Spleen (tissue), 11 donors: ENCODE data around the gene RAB33B. TPM values are rescaled to one million over a fixed set of nuclear protein-coding genes. Genes with fewer than 3 reads are reported as not detected.
"Not testable (repeated sequence)": the region's sequence is repeated elsewhere in the genome, so short reads cannot be mapped to it uniquely, and the experiment has no call there.

ENCODE experiments used
- DNase-seq: peaks from one replicate; pipeline ENCODE4 v3.0.0-alpha.2; 2020
- H3K27ac ChIP-seq, 8 donors: fragments of 200-600 bp; sonication (generic) in 7 of 8; 1 replicate in 4 of 8; 2 replicates in 4 of 8; pipeline versions ENCODE4 v1.5.0 to v1.8.0; 2016 to 2021; ENCODE audit warnings: inconsistent platforms in 4 of 8, mild to moderate bottlenecking in 4 of 8, moderate library complexity in 1 of 8
- H3K27me3 ChIP-seq, 7 donors: fragments of 200-600 bp; sonication (generic) in 6 of 7; replicated peaks in 1 of 7; 1 replicate in 4 of 7; 2 replicates in 3 of 7; pipeline versions ENCODE4 v1.5.0 to v1.8.0; 2016 to 2021; ENCODE audit warnings: inconsistent platforms in 3 of 7, mild to moderate bottlenecking in 1 of 7
- H3K36me3 ChIP-seq, 6 donors: fragments of 200-600 bp; sonication (generic) in 5 of 6; 1 replicate in 4 of 6; 2 replicates in 2 of 6; pipeline versions ENCODE4 v1.5.0 to v1.8.0; 2016 to 2021; ENCODE audit warnings: inconsistent platforms in 2 of 6
- H3K4me1 ChIP-seq, 6 donors: fragments of 200-600 bp; sonication (generic) in 5 of 6; 1 replicate in 3 of 6; 2 replicates in 3 of 6; pipeline versions ENCODE4 v1.5.0 to v1.8.0; 2016 to 2021; ENCODE audit warnings: inconsistent platforms in 3 of 6
- H3K4me3 ChIP-seq, 8 donors: fragments of 200-600 bp; sonication (generic) in 7 of 8; 1 replicate in 4 of 8; 2 replicates in 4 of 8; pipeline versions ENCODE4 v1.5.0 to v1.8.0; 2016 to 2021; ENCODE audit warnings: inconsistent platforms in 4 of 8, mild to moderate bottlenecking in 4 of 8, moderate library complexity in 2 of 8
- H3K9me3 ChIP-seq, 8 donors: fragments of 200-600 bp; sonication (generic) in 7 of 8; 1 replicate in 4 of 8; 2 replicates in 4 of 8; pipeline versions ENCODE4 v1.5.0 to v1.8.0; 2016 to 2021; ENCODE audit warnings: inconsistent platforms in 4 of 8
- CTCF ChIP-seq, 11 experiments: fragments of 200-600 bp in 7 of 11; fragments of 450-650 bp in 4 of 11; sonication (generic) in 4 of 11; IDR thresholded peaks in 8 of 11; conservative IDR thresholded peaks in 3 of 11; 1 replicate in 7 of 11; 2 replicates in 4 of 11; pipeline versions ENCODE4 v1.4.0 to v1.8.0; 2016 to 2021; ENCODE audit warnings: antibody characterized with exemption in 11 of 11, inconsistent platforms in 4 of 11, mild to moderate bottlenecking in 1 of 11
- POLR2A ChIP-seq, 3 donors: fragments of 450-650 bp; IDR thresholded peaks; one replicate each; pipeline ENCODE4 v1.5.1; 2017; ENCODE audit warnings: antibody characterized with exemption in 3 of 3, mild to moderate bottlenecking in 1 of 3
- POLR2AphosphoS5 ChIP-seq, 3 donors: sonication (generic); formaldehyde crosslinking; IDR thresholded peaks; one replicate each; pipeline ENCODE4 v1.5.1; 2017; ENCODE audit warnings: antibody characterized with exemption in 3 of 3
- WGBS, 5 donors: extraction: QIAGEN DNeasy Blood & Tissue Kit in 3 of 5; methylation state at CpG; one replicate each; pipeline versions ENCODE4 v1.1.5 to v1.1.7; 2013 to 2018; 5-methylcytosine and 5-hydroxymethylcytosine counted together
- intact Hi-C: fragments of 100-400 bp; cut with DNase I; formaldehyde crosslinking; loops from one replicate; pipeline ENCODE4 v1.15.0; 2023; ENCODE audit warnings: low total_unique reads
- polyA plus RNA-seq, 3 donors: library from polyadenylated mRNA; stranded (reverse); fragments of 200-250 nt; gene quantifications; one replicate each; pipeline ENCODE4 v1.2.1, GENCODE V29; 2013
- total RNA-seq, 7 donors: library from RNA; depleted of rRNA in 3 of 7; stranded (reverse); fragments of >200 nt in 3 of 7; fragmentation: NEBNext Ultra II Directional in 4 of 7; extraction: Animal tissue kit (Norgen Biotek cat#: 25700) in 4 of 7; gene quantifications; one replicate each; pipeline versions ENCODE4 v1.1.0 to v1.2.1, GENCODE V29; 2016 to 2021
- donor health status: healthy with polysubstance abuse.
- donor health status: DM: no; HTN: no; CAD: no; lungs with moderate emphysema.
- donor health status: DM: no; HTN: no; CAD: no.
- donor health status: Bipolar disorder and iron deficiency.
- donor health status: healthy.
- donor health status: DM: no; HTN: no; CAD: no.
- donor health status: DM: yes; HTN: yes; CAD: no.

The RAB33B gene
- total and polyA plus RNA-seq, 10 donors = 3.3 to 12.4 (median 9.0) TPM

GRCh38 chr4:139461022-139461628 is 7.2 kb downstream of the RAB33B start:
- no peak for DNase-seq
- peaks cover 5 to 59% (median 32%) of the 10 kb centered on the region in 6 donors for H3K4me1 ChIP-seq
- H3K9me3 ChIP-seq = peaks cover 0 to 4% (median 0%) of the 10 kb centered on the region in 8 donors
- H3K4me3 ChIP-seq = no peak overlapping the region
- intact Hi-C loops = no loop called here
- WGBS, 5 donors = 64 to 91% (median 71%) methylated on average over 5 of the region's 5 CpGs
- peaks cover 0 to 18% (median 0%) of the 10 kb centered on the region in 6 donors for H3K36me3 ChIP-seq
- no peak overlapping the region for H3K27ac ChIP-seq
- H3K27me3 ChIP-seq = no peaks in the 10 kb centered on the region
- no peak for TF ChIP-seq POLR2AphosphoS5 (IDR thresholded peaks at IDR 0.05)
- no peak for TF ChIP-seq CTCF (IDR thresholded peaks at IDR 0.05 in 8 of 11, conservative IDR thresholded peaks at IDR 0.05 in 3 of 11)
- no peak for TF ChIP-seq POLR2A (IDR thresholded peaks at IDR 0.05)

GRCh38 chr4:139464512-139464911 is 10.6 kb downstream of the RAB33B start:
- Histone ChIP-seq H3K4me1 (peaks cover 0 to 28% (median 5%) of the 10 kb centered on the region in 6 donors), H3K9me3 (peaks cover 0 to 24% (median 18%) of the 10 kb centered on the region in 8 donors), H3K36me3 (peaks cover 0 to 25% (median 0%) of the 10 kb centered on the region in 6 donors)
- DNase-seq, H3K27me3 ChIP-seq, H3K4me3 ChIP-seq, H3K27ac ChIP-seq, intact Hi-C loops: not testable (repeated sequence)
- WGBS, 5 donors = 96 to 99% (median 97%) methylated on average over 5 of the region's 5 CpGs

- no peak for DNase-seq
- H3K4me1 ChIP-seq = peaks cover 0 to 25% (median 5%) of the 10 kb centered on the region in 6 donors
- TF ChIP-seq CTCF (IDR thresholded peaks at IDR 0.05 in 8 of 11, conservative IDR thresholded peaks at IDR 0.05 in 3 of 11) (no peak), POLR2A (IDR thresholded peaks at IDR 0.05) (no peak), POLR2AphosphoS5 (IDR thresholded peaks at IDR 0.05) (no peak)
- intact Hi-C loops = no loop called here
- no peak overlapping the region for H3K27ac ChIP-seq
- H3K4me3 ChIP-seq = no peak overlapping the region
- peaks cover 0 to 24% (median 18%) of the 10 kb centered on the region in 8 donors for H3K9me3 ChIP-seq
- peaks cover 0 to 21% (median 0%) of the 10 kb centered on the region in 6 donors for H3K36me3 ChIP-seq
- 71 to 94% (median 73%) methylated on average over 4 of the region's 4 CpGs for WGBS, 5 donors
- no peaks in the 10 kb centered on the region for H3K27me3 ChIP-seq
Measured at GRCh38 chr4:139465922-139466321, 12.0 kb downstream of the RAB33B start.

GRCh38 chr4:139468756-139469155 is 14.8 kb downstream of the RAB33B start:
- intact Hi-C loops, H3K27me3 ChIP-seq, H3K27ac ChIP-seq, H3K4me3 ChIP-seq, DNase-seq: not testable (repeated sequence)
- H3K4me1 ChIP-seq = peaks cover 0 to 21% (median 7%) of the 10 kb centered on the region in 6 donors
- H3K9me3 ChIP-seq = peaks cover 0 to 38% (median 24%) of the 10 kb centered on the region in 8 donors
- peaks cover 0 to 25% (median 13%) of the 10 kb centered on the region in 6 donors for H3K36me3 ChIP-seq

GRCh38 chr4:139469216-139469615 is 15.3 kb downstream of the RAB33B start:
- Histone ChIP-seq H3K4me1 (peaks cover 0 to 21% (median 7%) of the 10 kb centered on the region in 6 donors), H3K36me3 (peaks cover 0 to 29% (median 16%) of the 10 kb centered on the region in 6 donors), H3K9me3 (peaks cover 0 to 38% (median 24%) of the 10 kb centered on the region in 8 donors), H3K27me3 (no peaks in the 10 kb centered on the region), H3K4me3 (no peak overlapping the region), H3K27ac (no peak overlapping the region)
- DNase-seq = no peak
- intact Hi-C loops = no loop called here
- 92 to 99% (median 97%) methylated on average over 2 of the region's 2 CpGs for WGBS, 5 donors
- TF ChIP-seq POLR2AphosphoS5 (IDR thresholded peaks at IDR 0.05) (no peak), POLR2A (IDR thresholded peaks at IDR 0.05) (no peak), CTCF (IDR thresholded peaks at IDR 0.05 in 8 of 11, conservative IDR thresholded peaks at IDR 0.05 in 3 of 11) (no peak)
